GM21526 (cell line): ENCODE results near the gene PHKG1.
"Not testable (repeated sequence)": the region's sequence is repeated elsewhere in the genome, so short reads cannot be mapped to it uniquely, and the experiment has no call there.

Source experiments
- ATAC-seq: cut with Tn5 transposase; IDR thresholded peaks from one replicate; pipeline ENCODE4 v1.9.1; 2021; ENCODE audit warnings: moderate library complexity; ENCODE audit not compliant: unreplicated experiment, low FRiP score

Gene PHKG1

GRCh38 chr7:56086761-56087160, 6.0 kb downstream of the PHKG1 start:
- no peak for ATAC-seq

DNA sequence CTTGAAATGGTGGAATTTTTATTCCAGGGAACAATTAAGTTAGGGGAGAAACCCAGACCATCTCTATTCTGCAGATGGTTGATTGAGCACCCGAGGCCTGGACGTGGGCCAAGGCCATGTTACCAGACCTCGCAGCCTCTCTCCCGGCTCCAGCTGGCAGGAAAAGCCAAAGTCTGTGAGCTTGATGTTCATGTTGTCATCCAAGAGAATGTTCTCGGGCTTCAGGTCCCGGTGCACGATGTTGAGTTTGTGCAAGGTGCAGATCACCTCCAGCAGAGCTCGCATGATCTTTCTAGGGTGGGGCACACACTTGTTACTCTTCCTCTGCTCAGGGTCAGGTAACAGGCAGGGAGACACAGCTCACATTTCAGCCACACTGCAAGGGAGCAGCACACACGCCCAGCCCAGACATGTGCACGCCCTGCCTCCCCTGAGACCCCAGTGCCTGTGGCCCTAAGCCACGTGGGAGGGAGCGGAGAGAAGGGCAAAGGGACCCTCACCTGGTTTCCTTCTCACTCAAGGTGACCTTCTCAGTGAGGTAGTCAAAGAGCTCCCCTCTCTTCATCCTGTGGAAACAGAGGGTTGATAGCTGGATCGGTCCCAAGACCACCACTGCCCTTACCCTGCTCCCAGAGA, 9.5 kb downstream of the PHKG1 start:
- ATAC-seq, result no peak

- no peak for ATAC-seq
Measured at GRCh38 chr7:56081626-56082340, 11.0 kb downstream of the PHKG1 start.

DNA sequence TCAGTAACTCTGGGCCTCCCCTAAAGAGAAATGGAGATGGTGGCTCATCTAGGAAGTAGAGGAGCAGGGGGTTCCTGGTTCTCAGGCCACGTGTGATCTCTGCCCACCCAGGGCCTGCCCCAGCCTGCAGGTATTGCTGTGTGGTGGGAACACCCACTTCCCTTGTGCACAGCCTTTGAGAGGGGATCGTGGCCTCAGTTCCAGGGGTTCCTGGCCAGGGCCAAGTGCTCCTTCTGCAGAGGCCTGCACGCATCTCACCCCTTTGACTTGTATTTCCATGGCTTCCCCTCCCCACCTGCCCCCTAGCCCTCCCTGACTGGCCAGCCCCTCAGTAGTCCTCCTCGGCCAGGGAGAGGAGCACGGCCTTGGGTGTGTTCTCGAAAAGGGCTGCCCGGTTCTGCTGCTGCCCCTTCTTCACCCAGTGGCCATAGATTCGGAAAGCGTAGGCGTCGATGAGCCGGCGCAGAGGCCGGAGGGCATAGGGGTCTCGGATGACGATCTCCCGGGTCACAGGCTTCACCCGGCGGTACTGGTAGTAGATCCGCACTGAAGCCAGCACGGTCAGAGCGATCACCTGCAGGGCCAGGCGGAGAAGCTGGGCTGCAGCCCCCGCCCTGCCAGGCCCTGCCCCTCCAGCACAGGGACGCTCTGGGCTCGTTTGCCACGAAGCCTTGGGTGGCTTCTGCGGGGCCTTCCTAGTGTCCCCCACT, 11.9 kb downstream of the PHKG1 start:
- ATAC-seq, result not testable (repeated sequence)

DNA sequence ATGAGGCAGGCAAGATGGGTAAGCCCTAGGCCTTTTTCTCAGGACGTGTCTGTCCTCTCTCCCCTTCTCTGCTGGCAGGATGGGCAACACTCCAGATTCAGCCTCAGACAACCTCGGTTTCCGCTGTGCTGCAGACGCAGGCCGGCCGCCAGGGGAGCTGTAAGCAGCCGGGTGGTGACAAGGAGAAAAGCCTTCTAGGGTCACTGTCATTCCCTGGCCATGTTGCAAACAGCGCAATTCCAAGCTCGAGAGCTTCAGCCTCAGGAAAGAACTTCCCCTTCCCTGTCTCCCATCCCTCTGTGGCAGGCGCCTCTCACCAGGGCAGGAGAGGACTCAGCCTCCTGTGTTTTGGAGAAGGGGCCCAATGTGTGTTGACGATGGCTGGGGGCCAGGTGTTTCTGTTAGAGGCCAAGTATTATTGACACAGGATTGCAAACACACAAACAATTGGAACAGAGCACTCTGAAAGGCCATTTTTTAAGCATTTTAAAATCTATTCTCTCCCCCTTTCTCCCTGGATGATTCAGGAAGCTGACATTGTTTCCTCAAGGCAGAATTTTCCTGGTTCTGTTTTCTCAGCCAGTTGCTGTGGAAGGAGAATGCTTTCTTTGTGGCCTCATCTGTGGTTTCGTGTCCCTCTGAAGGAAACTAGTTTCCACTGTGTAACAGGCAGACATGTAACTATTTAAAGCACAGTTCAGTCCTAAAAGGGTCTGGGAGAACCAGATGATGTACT, 13.1 kb downstream of the PHKG1 start:
- ATAC-seq, result no peak

DNA sequence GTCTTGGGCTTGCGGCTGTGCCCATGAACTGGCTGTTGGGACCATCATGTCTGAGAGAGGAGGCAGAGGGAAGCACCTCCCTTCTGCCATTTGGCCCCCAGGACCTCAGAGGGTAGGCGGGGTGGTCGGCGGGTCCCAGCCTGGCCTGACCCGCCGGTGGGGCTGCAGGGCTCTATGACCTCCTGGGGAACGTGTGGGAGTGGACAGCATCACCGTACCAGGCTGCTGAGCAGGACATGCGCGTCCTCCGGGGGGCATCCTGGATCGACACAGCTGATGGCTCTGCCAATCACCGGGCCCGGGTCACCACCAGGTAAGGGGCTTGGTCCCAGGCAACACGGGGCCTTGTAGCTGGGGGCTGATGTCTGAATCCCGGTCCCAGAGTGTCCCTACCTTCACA, 14.6 kb downstream of the PHKG1 start:
- no peak for ATAC-seq

- no peak for ATAC-seq
Measured at GRCh38 chr7:56077681-56078080, 15.1 kb downstream of the PHKG1 start.

GRCh38 chr7:56074371-56074791, 18.4 kb downstream of the PHKG1 start:
- ATAC-seq, result peak; percentile 90

- not testable (repeated sequence) for ATAC-seq
Measured at GRCh38 chr7:56066376-56066775, 26.4 kb downstream of the PHKG1 start.

GRCh38 chr7:56063882-56064625, 28.7 kb downstream of the PHKG1 start, which contains the start of gene SUMF2:
Gene SUMF2, plus strand, starts transcription at chr7:56064286. Its CDS starts 26 bp downstream, at chr7:56064312.
- ATAC-seq, result peak; percentile 78

DNA sequence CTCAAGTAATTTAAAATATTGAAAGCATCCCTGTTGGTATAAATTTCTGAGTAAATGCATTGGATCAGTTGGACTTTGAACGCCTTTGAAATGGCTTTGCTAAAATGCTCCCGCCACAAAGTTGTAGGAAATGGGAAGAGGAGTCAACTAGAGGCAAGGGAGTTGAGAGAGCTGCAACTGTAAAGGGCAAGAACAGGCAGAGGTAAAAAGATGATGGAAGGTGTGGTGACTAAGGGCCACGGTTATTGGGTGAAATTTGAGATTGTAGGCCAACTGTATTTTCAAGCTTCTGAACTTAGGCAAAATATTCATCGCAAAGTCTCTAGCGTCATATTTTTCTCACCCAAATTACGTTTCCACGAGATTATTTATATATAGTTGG, 29.3 kb downstream of the PHKG1 start:
- no peak for ATAC-seq

DNA sequence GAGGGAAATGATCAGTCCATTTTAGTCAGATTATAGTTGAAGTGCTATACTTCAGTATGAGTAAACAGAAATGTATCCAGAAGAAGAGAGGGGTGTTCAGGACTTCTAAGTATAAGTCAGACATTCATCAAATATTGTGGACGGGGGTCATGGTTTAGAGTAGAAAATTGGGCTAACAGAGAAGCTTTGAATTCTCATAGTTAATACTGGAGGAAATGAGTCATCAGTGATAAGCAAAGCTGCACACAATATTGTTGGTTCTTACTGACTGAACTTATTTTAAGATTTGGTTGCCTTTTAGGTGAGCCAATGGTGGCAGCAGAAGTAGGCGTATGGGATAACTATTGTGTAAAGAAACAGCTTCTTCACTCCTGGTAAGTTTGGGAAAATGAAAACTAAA, 30.4 kb downstream of the PHKG1 start:
- ATAC-seq, result no peak

- no peak for ATAC-seq
Measured at GRCh38 chr7:56053993-56054392, 38.8 kb downstream of the PHKG1 start.

DNA sequence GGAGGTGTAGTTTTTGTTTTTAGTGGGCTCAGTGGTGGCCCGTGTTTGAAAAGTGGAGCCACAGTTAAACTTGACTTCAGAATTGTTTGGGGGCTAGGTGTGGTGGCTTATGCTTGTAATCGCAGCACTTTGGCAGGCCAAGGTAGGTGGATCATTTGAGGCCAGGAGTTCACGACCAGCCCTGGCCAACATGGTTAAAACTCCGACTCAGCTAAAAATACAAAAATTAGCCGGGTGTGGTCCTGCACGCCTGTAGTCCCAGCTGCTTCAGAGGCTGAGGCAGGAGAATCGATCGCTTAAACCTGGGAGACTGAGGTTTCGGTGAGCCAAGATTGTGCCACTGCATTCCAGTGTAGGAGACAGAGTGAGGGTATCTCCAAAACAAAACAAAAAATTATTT, 39.4 kb downstream of the PHKG1 start:
- no peak for ATAC-seq

DNA sequence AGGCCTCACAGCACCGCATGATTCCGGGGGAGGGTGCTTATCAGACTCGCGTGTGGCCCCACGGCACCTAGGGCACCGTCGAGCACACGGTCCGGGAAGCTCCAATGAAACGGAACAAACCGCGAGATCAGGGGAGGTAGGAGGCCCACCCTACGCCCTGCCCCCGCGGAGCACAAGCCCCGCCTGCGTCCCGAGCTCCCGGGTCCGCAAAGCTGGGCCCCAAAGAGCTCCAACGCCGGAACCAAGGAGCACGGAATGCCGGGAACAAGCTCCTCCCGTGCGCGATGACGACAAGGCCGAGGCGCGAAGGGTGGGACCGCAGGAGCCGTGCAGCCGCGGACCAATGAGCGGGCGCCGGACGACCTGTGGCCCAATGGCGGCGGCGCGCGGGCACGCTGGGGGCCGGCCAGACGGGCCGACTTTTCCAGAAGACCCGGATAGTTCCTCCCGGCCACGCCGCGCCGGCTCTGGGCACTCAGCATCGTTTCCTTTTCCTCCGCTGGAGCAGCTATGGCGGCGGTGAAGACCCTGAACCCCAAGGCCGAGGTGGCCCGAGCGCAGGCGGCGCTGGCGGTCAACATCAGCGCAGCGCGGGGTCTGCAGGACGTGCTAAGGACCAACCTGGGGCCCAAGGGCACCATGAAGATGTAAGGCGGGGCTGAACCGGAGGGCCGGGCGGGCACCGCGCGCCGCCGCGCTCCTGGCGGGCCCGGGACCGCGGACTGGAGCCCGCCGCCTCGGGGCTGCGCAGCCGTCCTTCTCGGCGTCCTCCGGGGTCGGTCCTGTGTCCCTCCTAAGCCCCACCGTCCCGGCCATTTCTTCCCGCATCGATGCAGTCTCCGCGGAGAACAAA, 41.2 kb downstream of the PHKG1 start, which contains the start of the genes CCT6A and PSPH:
Gene CCT6A (plus strand): TSS at position 427 of the 853 bp plus-strand sequence. CDS start 84 bp downstream, at position 511.
Gene PSPH (minus strand): TSS at position 106 of the 853 bp plus-strand sequence. CDS start 30,232 bp downstream, outside the sequence.
- ATAC-seq, result peak; percentile 96

DNA sequence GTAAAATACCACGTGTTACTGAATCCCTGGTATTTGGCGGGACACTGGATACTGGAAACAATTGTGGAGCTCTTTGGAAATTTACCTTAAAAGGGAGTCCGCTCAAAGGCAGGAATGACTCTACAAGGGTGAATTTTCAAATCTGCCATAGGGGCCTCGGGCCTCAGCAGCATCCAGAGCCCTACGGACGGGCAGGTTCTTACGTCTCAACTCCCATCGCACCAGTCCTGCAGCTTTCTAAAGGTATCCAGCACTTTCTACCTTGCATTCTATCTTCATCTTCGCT, 41.8 kb downstream of the PHKG1 start:
- no peak for ATAC-seq

DNA sequence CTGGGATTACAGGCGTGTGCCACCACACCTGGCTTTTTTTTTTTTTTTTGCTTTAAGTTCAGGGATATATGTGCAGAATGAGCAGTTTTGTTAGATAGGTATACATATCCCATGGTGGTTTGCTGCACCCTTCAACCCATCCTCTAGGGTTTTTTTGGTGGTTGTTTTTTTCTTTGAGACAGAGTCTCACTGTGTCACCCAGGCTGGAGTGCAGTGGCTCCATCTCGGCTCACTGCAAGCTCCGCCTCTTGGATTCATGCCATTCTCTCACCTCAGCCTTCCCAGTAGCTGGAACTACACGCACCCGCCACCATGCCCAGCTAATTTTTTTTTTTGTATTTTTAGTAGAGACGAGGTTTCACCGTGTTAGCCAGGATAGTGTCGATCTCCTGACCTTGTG, 44.0 kb downstream of the PHKG1 start:
- ATAC-seq, result not testable (repeated sequence)

DNA sequence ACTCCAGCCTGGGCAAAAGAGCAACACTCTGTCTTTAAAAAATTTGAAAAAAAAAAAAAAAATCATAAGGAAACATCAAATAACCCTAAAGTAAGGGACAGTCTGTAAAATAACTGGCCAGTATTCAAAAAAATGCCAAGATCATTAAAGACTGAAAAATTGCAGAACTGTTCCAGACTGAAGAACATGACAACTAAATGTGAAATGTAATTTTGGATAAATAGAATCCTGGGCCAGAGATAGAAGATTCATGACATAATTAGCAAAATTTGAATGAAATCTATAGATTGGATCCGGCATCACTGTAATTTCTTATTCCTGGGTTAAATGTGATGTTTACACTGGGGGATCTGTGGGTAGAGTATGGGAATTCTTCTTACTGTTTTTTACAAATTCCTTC, 44.5 kb downstream of the PHKG1 start:
- ATAC-seq, result no peak

DNA sequence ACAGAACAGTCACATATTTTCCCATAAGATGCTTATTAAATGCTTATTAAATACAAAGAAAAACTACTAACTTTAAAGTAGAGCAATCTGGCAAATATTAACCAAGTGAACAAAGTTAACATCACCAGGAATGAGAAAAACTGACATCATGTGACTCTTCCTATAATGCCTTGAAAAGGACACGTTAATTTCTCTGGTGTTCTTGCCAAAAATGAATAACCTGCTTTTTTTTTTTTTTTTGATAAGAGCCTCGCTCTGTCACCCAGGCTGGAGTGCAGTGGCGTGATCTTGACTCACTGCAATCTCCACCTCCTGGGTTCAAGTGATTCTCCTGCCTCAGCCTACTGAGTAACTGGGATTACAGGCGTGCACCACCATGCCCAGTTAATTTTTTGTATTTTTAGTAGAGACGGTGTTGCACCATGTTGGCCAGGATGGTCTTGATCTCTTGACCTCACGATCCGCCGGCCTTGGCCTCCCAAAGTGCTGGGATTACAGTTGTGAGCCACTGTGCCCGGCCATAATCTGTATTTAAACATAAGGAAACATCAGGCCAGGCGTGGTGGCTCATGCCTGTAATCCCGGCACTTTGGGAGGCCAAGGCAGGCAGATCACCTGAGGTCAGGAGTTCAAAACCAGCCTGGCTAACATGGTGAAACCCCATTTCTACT, 45.2 kb downstream of the PHKG1 start:
- not testable (repeated sequence) for ATAC-seq
